ENCODE data around the gene ELOVL6.
"Not testable (repeated sequence)": the region's sequence is repeated elsewhere in the genome, so short reads cannot be mapped to it uniquely, and the experiment has no call there.

Gene ELOVL6

DNA sequence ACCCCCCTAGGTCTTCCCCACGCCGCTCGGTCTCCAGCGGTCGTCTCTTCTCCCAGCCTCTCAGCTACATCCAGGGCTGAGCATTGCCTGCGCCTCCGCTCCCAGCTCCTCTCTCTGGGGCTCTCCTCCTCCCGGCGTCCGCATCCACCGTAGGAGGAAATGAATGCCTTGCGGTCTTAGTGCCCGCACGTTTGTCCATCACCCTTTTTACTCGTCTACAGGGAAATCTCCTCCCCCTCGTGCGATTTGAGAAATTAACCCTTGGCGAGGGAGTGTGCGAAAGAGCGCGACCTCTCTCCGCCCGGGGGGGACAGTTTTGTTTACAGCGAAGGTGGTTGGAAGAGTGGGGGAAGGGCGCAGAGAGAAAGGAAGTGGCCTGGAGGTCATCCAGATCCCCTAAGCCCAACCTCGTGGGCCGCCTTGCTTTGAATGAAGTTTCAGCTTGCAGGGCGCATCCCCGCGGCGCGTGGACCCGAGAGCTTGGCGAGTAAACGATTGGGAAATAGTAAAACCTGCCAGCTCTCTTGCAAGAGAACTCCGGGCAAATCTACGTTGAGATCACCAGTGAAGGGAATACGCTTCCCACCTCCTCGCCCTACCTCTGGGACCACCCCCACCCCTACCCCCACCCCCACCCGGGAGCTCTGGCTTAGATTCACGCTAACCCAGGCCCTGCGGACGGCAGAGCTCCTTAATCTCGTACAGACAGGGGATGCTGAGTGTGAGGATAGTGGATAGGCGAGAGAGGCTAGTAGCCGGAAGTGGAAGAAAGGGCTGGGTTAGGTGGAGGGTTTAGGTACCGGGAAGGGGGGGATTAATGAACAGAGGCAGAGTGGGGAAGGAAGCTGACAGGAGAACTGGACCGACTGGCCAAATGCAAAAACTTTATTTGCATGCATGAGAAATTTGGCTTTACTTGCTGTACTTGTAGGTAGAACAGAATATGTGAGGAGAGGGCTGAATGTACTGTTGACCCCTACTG lies at the start of gene ELOVL6:
Gene ELOVL6, minus strand, starts transcription at position 181 of the 982 bp plus-strand sequence. CDS start 280 bp downstream, outside the sequence.
- no peaks in the 10 kb centered on the region for H3K27me3 Mint-ChIP-seq (ENCODE audit: low read depth)
- H3K36me3 Mint-ChIP-seq (ENCODE audit: low read depth), result no peaks in the 10 kb centered on the region
- peak within 1 kb of the TSS; percentile 97 to 99 (median 98) for H3K4me3 Mint-ChIP-seq
- TF ChIP-seq CTCF (IDR thresholded peaks at IDR 0.05; ENCODE audit: unreplicated experiment in 3 of 3), result no peak
- no peaks in the 10 kb centered on the region for H3K9me3 Mint-ChIP-seq
- H3K27ac Mint-ChIP-seq, result peak within 1 kb of the TSS; percentile 90 to 98 (median 97)
- H3K4me1 Mint-ChIP-seq, result peaks cover 25% of the 10 kb centered on the region

GRCh38 chr4:110248100-110248499 lies 49.7 kb upstream of the ELOVL6 start:
- Mint-ChIP-seq H3K27ac (no peak overlapping the region), H3K4me1 (peaks cover 7% of the 10 kb centered on the region), H3K36me3 (ENCODE audit: low read depth) (no peaks in the 10 kb centered on the region), H3K9me3 (no peaks in the 10 kb centered on the region), H3K27me3 (ENCODE audit: low read depth) (no peaks in the 10 kb centered on the region), H3K4me3 (no peak overlapping the region)
- no peak for TF ChIP-seq CTCF (IDR thresholded peaks at IDR 0.05; ENCODE audit: unreplicated experiment in 3 of 3)

DNA sequence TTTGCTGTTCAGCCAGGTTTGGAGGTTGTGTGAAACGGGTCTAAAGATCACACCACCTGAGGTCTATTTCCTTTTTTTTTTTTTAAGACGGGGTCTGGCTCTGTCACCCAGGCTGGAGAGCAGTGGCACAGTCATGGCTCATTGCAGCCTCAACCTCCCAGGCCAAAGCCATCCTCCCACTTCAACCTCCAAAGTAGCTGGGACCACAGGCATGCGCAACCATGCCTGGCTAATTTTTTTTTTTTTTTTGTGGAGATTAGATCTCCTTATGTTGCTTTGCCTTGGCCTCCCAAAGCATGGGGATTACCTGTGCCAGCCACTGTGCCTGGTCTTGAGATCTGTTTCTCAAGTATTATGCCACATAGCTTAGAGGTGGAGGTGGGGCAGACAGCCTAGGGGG lies 49.2 kb upstream of the ELOVL6 start:
- Mint-ChIP-seq H3K4me1 (peaks cover 7% of the 10 kb centered on the region), H3K36me3 (ENCODE audit: low read depth) (no peaks in the 10 kb centered on the region), H3K4me3 (no peak overlapping the region), H3K27ac (no peak overlapping the region), H3K27me3 (ENCODE audit: low read depth) (no peaks in the 10 kb centered on the region), H3K9me3 (no peaks in the 10 kb centered on the region)
- TF ChIP-seq CTCF (IDR thresholded peaks at IDR 0.05; ENCODE audit: unreplicated experiment in 3 of 3), result no peak

GRCh38 chr4:110245577-110245976 lies 47.2 kb upstream of the ELOVL6 start:
- no peaks in the 10 kb centered on the region for H3K9me3 Mint-ChIP-seq
- TF ChIP-seq CTCF (IDR thresholded peaks at IDR 0.05; ENCODE audit: unreplicated experiment in 3 of 3), result no peak
- H3K4me1 Mint-ChIP-seq, result peaks cover 7% of the 10 kb centered on the region
- no peaks in the 10 kb centered on the region for H3K27me3 Mint-ChIP-seq (ENCODE audit: low read depth)
- no peaks in the 10 kb centered on the region for H3K36me3 Mint-ChIP-seq (ENCODE audit: low read depth)
- no peak overlapping the region for H3K27ac Mint-ChIP-seq
- no peak overlapping the region for H3K4me3 Mint-ChIP-seq

DNA sequence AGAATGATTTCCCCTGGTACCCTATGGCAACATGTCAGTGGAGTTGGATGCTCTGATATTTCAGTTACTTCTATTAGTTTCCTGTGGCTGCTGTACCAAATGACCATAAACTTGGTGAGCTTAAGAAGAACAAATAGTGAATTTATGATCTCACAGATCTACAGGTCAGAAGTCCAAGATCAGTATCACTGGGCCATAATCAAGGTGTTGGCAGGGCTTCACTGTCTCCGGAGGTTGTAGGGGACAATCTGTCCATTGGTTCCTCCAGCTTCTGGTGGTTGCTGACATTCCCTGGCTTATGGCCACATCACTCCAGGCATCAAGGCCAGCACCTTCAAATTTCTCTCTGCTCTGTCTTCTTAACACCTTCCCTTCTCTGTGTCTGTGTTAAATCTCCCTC lies 37.9 kb upstream of the ELOVL6 start:
- no peaks in the 10 kb centered on the region for H3K4me1 Mint-ChIP-seq
- no peak for TF ChIP-seq CTCF (IDR thresholded peaks at IDR 0.05; ENCODE audit: unreplicated experiment in 3 of 3)
- no peak overlapping the region for H3K27ac Mint-ChIP-seq
- no peaks in the 10 kb centered on the region for H3K9me3 Mint-ChIP-seq
- H3K4me3 Mint-ChIP-seq, result no peak overlapping the region
- no peaks in the 10 kb centered on the region for H3K27me3 Mint-ChIP-seq (ENCODE audit: low read depth)
- no peaks in the 10 kb centered on the region for H3K36me3 Mint-ChIP-seq (ENCODE audit: low read depth)

DNA sequence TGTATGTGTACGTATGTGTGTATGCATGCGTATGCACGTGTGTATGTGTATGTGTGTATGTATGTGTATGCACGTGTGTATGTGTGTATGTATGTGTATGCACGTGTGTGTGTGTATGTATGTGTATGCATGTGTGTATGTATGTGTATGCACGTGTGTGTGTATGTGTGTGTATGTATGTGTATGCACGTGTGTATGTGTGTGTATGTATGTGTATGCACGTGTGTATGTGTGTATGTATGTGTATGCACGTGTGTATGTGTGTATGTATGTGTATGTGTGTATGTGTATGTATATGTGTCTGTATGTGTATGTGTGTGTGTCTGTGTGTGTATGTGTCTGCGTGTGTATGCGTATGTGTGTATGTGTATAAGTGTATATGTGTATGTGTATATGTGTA lies 35.2 kb upstream of the ELOVL6 start:
- not testable (repeated sequence) for H3K36me3 Mint-ChIP-seq (ENCODE audit: low read depth); H3K27me3 Mint-ChIP-seq (ENCODE audit: low read depth); H3K9me3 Mint-ChIP-seq; H3K4me3 Mint-ChIP-seq; H3K27ac Mint-ChIP-seq; H3K4me1 Mint-ChIP-seq
